Gastroesophageal sphincter (tissue), 4 donors: ENCODE measurements around the gene GJA4. TPM values are rescaled to one million over a fixed set of nuclear protein-coding genes. Genes with fewer than 3 reads are reported as not detected.
"Not testable (repeated sequence)": the region's sequence is repeated elsewhere in the genome, so short reads cannot be mapped to it uniquely, and the experiment has no call there.

Experiments
- ATAC-seq: fragments of 150-250 bp; one replicate; pipeline ENCODE4 v1.9.1; 2016; ENCODE audit warnings: mild to moderate bottlenecking, moderate library complexity
- H3K27ac ChIP-seq, 4 donors: fragments of 200-600 bp; sonication (generic) in 3 of 4; 1 replicate in 3 of 4; 2 replicates in 1 of 4; pipeline ENCODE4 v1.5.1; 2016 to 2019
- H3K27me3 ChIP-seq: fragments of 200-600 bp; sonication (generic); one replicate; pipeline ENCODE4 v1.5.1; 2019
- H3K36me3 ChIP-seq, 2 donors: fragments of 200-600 bp; sonication (generic); one replicate each; pipeline ENCODE4 v1.5.1; 2019; ENCODE audit warnings: control low read depth in 1 of 2
- H3K4me1 ChIP-seq, 3 donors: fragments of 200-600 bp; sonication (generic); 1 replicate in 2 of 3; 2 replicates in 1 of 3; pipeline ENCODE4 v1.5.1; 2016 to 2019; ENCODE audit warnings: control low read depth in 2 of 3
- H3K4me3 ChIP-seq, 2 donors: fragments of 200-600 bp; sonication (generic); one replicate each; pipeline ENCODE4 v1.5.1; 2019; ENCODE audit warnings: mild to moderate bottlenecking in 1 of 2, moderate library complexity in 1 of 2
- H3K9me3 ChIP-seq, 3 donors: fragments of 200-600 bp; sonication (generic); one replicate each; pipeline ENCODE4 v1.5.1; 2017 to 2019; ENCODE audit warnings: control low read depth in 2 of 3
- CTCF ChIP-seq, 4 experiments: fragments of 200-600 bp in 2 of 4; fragments of 450-650 bp in 2 of 4; sonication (generic) in 1 of 4; IDR thresholded peaks; one replicate each; pipeline ENCODE4 v1.5.1; 2017 to 2019; ENCODE audit warnings: antibody characterized with exemption in 4 of 4, mild to moderate bottlenecking in 2 of 4, moderate library complexity in 2 of 4
- EP300 ChIP-seq: sonication (generic); formaldehyde crosslinking; IDR thresholded peaks from one replicate; pipeline ENCODE4 v1.6.1; 2017; ENCODE audit warnings: antibody characterized with exemption, mild to moderate bottlenecking
- POLR2A ChIP-seq, 2 donors: fragments of 450-650 bp; IDR thresholded peaks; one replicate each; pipeline ENCODE4 v1.6.1; 2017; ENCODE audit warnings: antibody characterized with exemption in 2 of 2, mild to moderate bottlenecking in 2 of 2, moderate library complexity in 1 of 2
- POLR2AphosphoS5 ChIP-seq: sonication (generic); formaldehyde crosslinking; IDR thresholded peaks from one replicate; pipeline ENCODE4 v1.6.1; 2017; ENCODE audit warnings: antibody characterized with exemption
- WGBS, 2 donors: methylation state at CpG; one replicate each; pipeline ENCODE4 v1.1.5; 2018; ENCODE audit warnings: low coverage in 1 of 2; 5-methylcytosine and 5-hydroxymethylcytosine counted together
- total RNA-seq, 4 donors: library from RNA; depleted of rRNA; stranded (reverse); fragments of >200 nt; gene quantifications; one replicate each; pipeline ENCODE4 v1.1.0, GENCODE V29; 2016

GJA4 gene
- total RNA-seq, 4 donors from 2014 or later: 8.6 to 27.0 (median 18.4) TPM

GRCh38 chr1:34763142-34763781 lies 29.5 kb upstream of the GJA4 start:
- Histone ChIP-seq H3K9me3 (no peaks in the 10 kb centered on the region), H3K4me1 (no peaks in the 10 kb centered on the region), H3K27ac (no peak overlapping the region), H3K4me3 (no peak overlapping the region), H3K36me3 (no peaks in the 10 kb centered on the region), H3K27me3 (peaks cover 45% of the 10 kb centered on the region)
- ATAC-seq: no peak
- TF ChIP-seq POLR2AphosphoS5: no peak
- no peak for TF ChIP-seq CTCF (IDR thresholded peaks at IDR 0.05)
- no peak for TF ChIP-seq EP300
- TF ChIP-seq POLR2A (IDR thresholded peaks at IDR 0.05): no peak
- 37 to 49% methylated on average over 6 to 7 of the region's 8 CpGs for WGBS, 2 donors

- no peak for ATAC-seq
- Histone ChIP-seq H3K27me3 (peaks cover 46% of the 10 kb centered on the region), H3K4me1 (no peaks in the 10 kb centered on the region), H3K4me3 (no peak overlapping the region), H3K27ac (no peak overlapping the region), H3K36me3 (no peaks in the 10 kb centered on the region), H3K9me3 (no peaks in the 10 kb centered on the region)
- TF ChIP-seq CTCF (IDR thresholded peaks at IDR 0.05): no peak
- no peak for TF ChIP-seq POLR2A (IDR thresholded peaks at IDR 0.05)
- TF ChIP-seq EP300: no peak
- TF ChIP-seq POLR2AphosphoS5: no peak
- 71 to 79% methylated on average over 2 to 3 of the region's 3 CpGs for WGBS, 2 donors
Observed at GRCh38 chr1:34768856-34769255, 23.9 kb upstream of the GJA4 start.

DNA sequence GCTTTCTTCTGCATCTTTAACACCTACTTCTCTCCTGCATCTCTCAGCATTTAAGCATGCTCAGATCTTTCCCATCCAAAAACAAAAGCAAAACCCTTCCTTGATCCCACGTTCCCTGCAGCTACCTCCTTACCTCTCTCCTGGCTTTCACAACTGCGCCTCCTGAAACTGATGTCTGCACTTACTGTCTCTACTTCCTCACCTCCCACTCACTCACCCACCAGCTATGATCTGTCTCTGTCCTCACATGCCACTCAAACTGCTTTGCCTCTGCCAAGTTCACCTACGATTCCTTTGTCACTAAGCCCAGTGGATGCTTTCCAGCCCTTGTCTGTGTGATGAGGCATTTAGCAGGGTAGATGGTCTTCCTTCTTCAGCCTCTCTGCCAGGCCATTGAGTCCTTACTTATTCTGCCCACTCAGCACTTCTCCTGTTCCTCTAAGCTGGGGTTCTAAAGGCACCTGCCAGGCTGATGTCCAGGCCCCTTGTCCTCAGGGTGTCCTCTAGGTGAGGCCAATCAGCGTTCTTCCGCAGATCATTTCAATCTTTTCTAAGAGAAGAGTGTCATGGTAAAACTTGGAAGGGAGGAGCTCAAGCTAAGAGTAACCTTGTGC lies 21.8 kb upstream of the GJA4 start:
- ATAC-seq: no peak
- no peak for TF ChIP-seq POLR2A (IDR thresholded peaks at IDR 0.05)
- TF ChIP-seq EP300: no peak
- no peak for TF ChIP-seq CTCF (IDR thresholded peaks at IDR 0.05)
- no peak for TF ChIP-seq POLR2AphosphoS5
- H3K36me3 ChIP-seq: no peaks in the 10 kb centered on the region

GRCh38 chr1:34771573-34772371 lies 21.0 kb upstream of the GJA4 start:
- no peak overlapping the region for H3K4me3 ChIP-seq
- WGBS, 2 donors: 78 to 86% methylated on average over 12 to 15 of the region's 16 CpGs
- TF ChIP-seq EP300 (no peak), CTCF (IDR thresholded peaks at IDR 0.05) (no peak), POLR2AphosphoS5 (no peak), POLR2A (IDR thresholded peaks at IDR 0.05) (no peak)
- ATAC-seq: no peak
- no peak overlapping the region for H3K27ac ChIP-seq
- H3K9me3 ChIP-seq: no peaks in the 10 kb centered on the region
- H3K4me1 ChIP-seq: no peaks in the 10 kb centered on the region
- H3K27me3 ChIP-seq: peaks cover 49% of the 10 kb centered on the region
- H3K36me3 ChIP-seq: no peaks in the 10 kb centered on the region

More for the DNA sequence above, 21.8 kb upstream of the GJA4 start:
- 57 to 74% methylated on average over 4 to 5 of the region's 5 CpGs for WGBS, 2 donors
- Histone ChIP-seq H3K27ac (no peak overlapping the region), H3K9me3 (no peaks in the 10 kb centered on the region), H3K4me1 (no peaks in the 10 kb centered on the region), H3K27me3 (peaks cover 45% of the 10 kb centered on the region), H3K4me3 (no peak overlapping the region)

DNA sequence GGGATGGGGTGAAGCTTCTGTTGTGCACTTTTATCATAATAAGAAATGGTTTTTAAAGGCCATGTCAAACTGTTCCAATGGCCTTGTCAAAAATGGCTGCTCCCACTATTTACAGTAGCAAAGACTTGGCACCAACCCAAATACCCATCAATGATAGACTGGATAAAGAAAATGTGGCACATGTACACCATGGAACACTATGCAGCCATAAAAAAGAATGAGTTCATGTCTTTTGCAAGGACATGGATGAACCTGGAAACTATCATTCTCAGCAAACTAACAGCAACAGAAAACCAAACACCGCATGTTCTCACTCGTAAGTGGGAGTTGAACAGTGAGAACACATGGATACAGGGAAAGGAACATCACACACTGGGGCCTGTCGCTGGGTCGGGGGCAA lies 19.7 kb upstream of the GJA4 start:
- not testable (repeated sequence) for H3K4me3 ChIP-seq, H3K4me1 ChIP-seq, H3K9me3 ChIP-seq, H3K27ac ChIP-seq, H3K36me3 ChIP-seq, ATAC-seq
- peaks cover 62% of the 10 kb centered on the region for H3K27me3 ChIP-seq
- 84% methylated on average over 3 to 4 of the region's 4 CpGs for WGBS, 2 donors
